Measurements from ENCODE around the gene ATL2.

- TF ChIP-seq CTCF (IDR thresholded peaks at IDR 0.05) (no peak), POLR2A (IDR thresholded peaks at IDR 0.05) (no peak)
Observed at GRCh38 chr2:38409156-38410102, 32.4 kb upstream of the ATL2 start.
